SK-N-MC (cell line): ENCODE data around the gene SLC34A2.

ENCODE experiments used
- EZH2 ChIP-seq: fragments of 200-600 bp; sonication (generic); IDR thresholded peaks from one replicate; pipeline ENCODE4 v1.6.1; 2017; ENCODE audit warnings: antibody characterized with exemption
- POLR2AphosphoS5 ChIP-seq: IDR thresholded peaks from 2 replicates; pipeline ENCODE4 v1.6.1; 2012; ENCODE audit warnings: mild to moderate bottlenecking, low read depth, low read length, borderline replicate concordance

DNA sequence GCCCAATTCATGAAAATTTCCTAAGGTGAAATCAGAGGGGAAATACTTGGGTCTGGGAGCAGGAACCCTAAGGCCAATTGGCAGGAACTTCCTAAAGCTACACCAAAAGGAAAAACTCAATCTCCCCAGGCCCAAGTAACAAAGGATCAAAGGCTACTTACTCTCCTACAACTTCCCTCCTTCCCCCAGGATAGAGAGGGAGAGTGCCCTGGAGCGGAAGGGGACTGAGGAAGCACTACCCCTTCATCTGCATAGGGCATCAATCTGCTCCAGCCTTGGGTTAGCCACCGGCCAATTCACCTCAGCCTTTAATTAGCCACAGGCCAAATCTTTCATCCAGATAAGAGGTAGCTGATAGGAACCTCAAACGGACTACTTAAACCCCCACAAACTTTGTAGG, 55.0 kb downstream of the SLC34A2 start:
- TF ChIP-seq POLR2AphosphoS5, result no peak
- TF ChIP-seq EZH2, result no peak
